Ovary (tissue), 3 donors: ENCODE data around the gene PCNA.

Experiments used
- POLR2A ChIP-seq: fragments of 450-650 bp; IDR thresholded peaks from one replicate; pipeline ENCODE4 v1.6.1; 2017; ENCODE audit warnings: antibody characterized with exemption, mild to moderate bottlenecking, moderate library complexity
- TF ChIP-seq, protein P1 (sequence below), 3 donors: fragments of 450-650 bp in 2 of 3; fragments of 200-600 bp in 1 of 3; IDR thresholded peaks; one replicate each; pipeline versions ENCODE4 v1.5.1 to v1.8.0; 2016 to 2022; ENCODE audit warnings: antibody characterized with exemption in 3 of 3, mild to moderate bottlenecking in 1 of 3
- donor health status: DM: no; HTN: no; CAD: no.

DNA sequence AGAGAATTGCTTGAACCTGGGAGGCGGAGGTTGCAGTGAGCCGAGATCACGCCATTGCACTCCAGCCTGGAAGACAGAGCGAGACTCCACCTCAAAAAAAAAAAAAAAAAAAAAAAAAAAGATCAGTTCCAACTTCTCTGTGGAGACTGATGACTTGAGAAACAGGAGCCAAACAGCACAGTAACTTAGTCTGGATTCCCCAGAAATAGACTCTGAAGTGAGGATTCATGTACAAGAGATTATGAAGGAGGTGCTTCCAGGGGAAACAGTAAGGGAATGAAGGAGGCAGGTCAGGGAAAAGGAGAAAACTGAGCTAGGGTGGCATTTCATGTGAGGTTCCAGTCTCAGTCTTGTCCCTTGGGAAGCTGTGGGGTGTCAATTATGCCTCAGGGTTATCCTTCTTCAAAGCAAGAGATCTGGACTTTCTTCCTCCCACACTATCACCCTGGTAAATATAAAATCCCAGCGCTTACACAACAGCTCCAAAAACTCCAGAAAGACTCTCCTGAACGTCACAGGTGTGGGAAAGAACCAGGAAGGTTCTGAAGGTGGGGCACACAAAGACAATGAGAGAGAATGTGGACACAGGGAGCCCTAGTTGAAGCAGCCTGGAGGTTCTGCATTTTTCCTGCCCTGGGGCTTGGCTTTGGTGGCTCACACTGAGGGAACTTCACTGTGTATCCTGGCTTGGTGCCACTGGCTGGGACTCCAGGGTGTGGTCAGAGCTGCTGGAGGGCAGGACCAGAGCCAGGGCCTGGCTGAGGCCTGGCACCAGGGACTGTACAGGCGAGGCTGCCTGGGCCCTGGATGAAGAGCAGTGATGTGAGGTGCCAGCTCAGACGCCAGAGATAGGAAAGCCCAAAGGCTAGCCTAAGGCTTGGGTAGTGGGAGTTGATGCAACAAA lies 46.8 kb downstream of the PCNA start:
- TF ChIP-seq, protein P1, sequence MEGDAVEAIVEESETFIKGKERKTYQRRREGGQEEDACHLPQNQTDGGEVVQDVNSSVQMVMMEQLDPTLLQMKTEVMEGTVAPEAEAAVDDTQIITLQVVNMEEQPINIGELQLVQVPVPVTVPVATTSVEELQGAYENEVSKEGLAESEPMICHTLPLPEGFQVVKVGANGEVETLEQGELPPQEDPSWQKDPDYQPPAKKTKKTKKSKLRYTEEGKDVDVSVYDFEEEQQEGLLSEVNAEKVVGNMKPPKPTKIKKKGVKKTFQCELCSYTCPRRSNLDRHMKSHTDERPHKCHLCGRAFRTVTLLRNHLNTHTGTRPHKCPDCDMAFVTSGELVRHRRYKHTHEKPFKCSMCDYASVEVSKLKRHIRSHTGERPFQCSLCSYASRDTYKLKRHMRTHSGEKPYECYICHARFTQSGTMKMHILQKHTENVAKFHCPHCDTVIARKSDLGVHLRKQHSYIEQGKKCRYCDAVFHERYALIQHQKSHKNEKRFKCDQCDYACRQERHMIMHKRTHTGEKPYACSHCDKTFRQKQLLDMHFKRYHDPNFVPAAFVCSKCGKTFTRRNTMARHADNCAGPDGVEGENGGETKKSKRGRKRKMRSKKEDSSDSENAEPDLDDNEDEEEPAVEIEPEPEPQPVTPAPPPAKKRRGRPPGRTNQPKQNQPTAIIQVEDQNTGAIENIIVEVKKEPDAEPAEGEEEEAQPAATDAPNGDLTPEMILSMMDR (IDR thresholded peaks at IDR 0.05) = no peak
- TF ChIP-seq POLR2A = no peak
